ENCODE data around the gene CCDC127. TPM values are rescaled to one million over a fixed set of nuclear protein-coding genes. Genes with fewer than 3 reads are reported as not detected.

Gene CCDC127
- total RNA-seq, 1 donor = 4.3 TPM

- Histone ChIP-seq H3K36me3 (ENCODE audit: insufficient read depth, low read length) (no peaks in the 10 kb centered on the region), H3K27me3 (ENCODE audit: insufficient read depth, low read length) (peaks cover 3% of the 10 kb centered on the region), H4K20me1 (ENCODE audit: insufficient read depth, low read length) (no peaks in the 10 kb centered on the region), H3K4me3 (ENCODE audit: insufficient read depth, low read length) (no peak overlapping the region), H3K79me2 (ENCODE audit: insufficient read depth, low read length) (no peaks in the 10 kb centered on the region), H3K4me2 (ENCODE audit: insufficient read depth, low read length) (peak overlapping the region; percentile 83), H3K4me1 (ENCODE audit: insufficient read depth, low read length) (peaks cover 28% of the 10 kb centered on the region), H3K27ac (ENCODE audit: low read depth, low read length) (no peak overlapping the region), H3K9me3 (ENCODE audit: low read depth, low read length) (no peaks in the 10 kb centered on the region), H2AFZ (ENCODE audit: low read length) (no peak overlapping the region)
- no peak for TF ChIP-seq CTCF (IDR thresholded peaks at IDR 0.05; ENCODE audit: extremely low read depth, low read depth, low read length)
- DNase-seq (ENCODE audit: insufficient read length, low spot score, missing footprints) = peak; percentile 57
Observed at GRCh38 chr5:160921-161802, 56.8 kb downstream of the CCDC127 start.

- TF ChIP-seq CTCF (IDR thresholded peaks at IDR 0.05; ENCODE audit: extremely low read depth, low read depth, low read length) = no peak
- DNase-seq (ENCODE audit: insufficient read length, low spot score, missing footprints) = peak; percentile 98
- H3K4me1 ChIP-seq (ENCODE audit: insufficient read depth, low read length) = peaks cover 28% of the 10 kb centered on the region
- no peaks in the 10 kb centered on the region for H3K79me2 ChIP-seq (ENCODE audit: insufficient read depth, low read length)
- H4K20me1 ChIP-seq (ENCODE audit: insufficient read depth, low read length) = no peaks in the 10 kb centered on the region
- no peaks in the 10 kb centered on the region for H3K36me3 ChIP-seq (ENCODE audit: insufficient read depth, low read length)
- H3K27ac ChIP-seq (ENCODE audit: low read depth, low read length) = peak overlapping the region; percentile 68
- no peaks in the 10 kb centered on the region for H3K9me3 ChIP-seq (ENCODE audit: low read depth, low read length)
- peak overlapping the region; percentile 52 for H3K4me3 ChIP-seq (ENCODE audit: insufficient read depth, low read length)
- no peak overlapping the region for H2AFZ ChIP-seq (ENCODE audit: low read length)
- H3K4me2 ChIP-seq (ENCODE audit: insufficient read depth, low read length) = peak overlapping the region; percentile 83
- H3K27me3 ChIP-seq (ENCODE audit: insufficient read depth, low read length) = peaks cover 3% of the 10 kb centered on the region
Observed at GRCh38 chr5:160173-160510, 57.8 kb downstream of the CCDC127 start.

GRCh38 chr5:159448-160172 is 58.3 kb downstream of the CCDC127 start:
- Histone ChIP-seq H3K27ac (ENCODE audit: low read depth, low read length) (peak overlapping the region; percentile 68), H3K9me3 (ENCODE audit: low read depth, low read length) (no peaks in the 10 kb centered on the region), H2AFZ (ENCODE audit: low read length) (no peak overlapping the region), H3K79me2 (ENCODE audit: insufficient read depth, low read length) (no peaks in the 10 kb centered on the region), H3K27me3 (ENCODE audit: insufficient read depth, low read length) (peaks cover 3% of the 10 kb centered on the region), H3K4me1 (ENCODE audit: insufficient read depth, low read length) (peaks cover 28% of the 10 kb centered on the region), H3K4me2 (ENCODE audit: insufficient read depth, low read length) (peak overlapping the region; percentile 83), H3K4me3 (ENCODE audit: insufficient read depth, low read length) (peak overlapping the region; percentile 52), H3K36me3 (ENCODE audit: insufficient read depth, low read length) (no peaks in the 10 kb centered on the region), H4K20me1 (ENCODE audit: insufficient read depth, low read length) (no peaks in the 10 kb centered on the region)
- no peak for TF ChIP-seq CTCF (IDR thresholded peaks at IDR 0.05; ENCODE audit: extremely low read depth, low read depth, low read length)
- peak; percentile 95 for DNase-seq (ENCODE audit: insufficient read length, low spot score, missing footprints)

All from osteoblast (primary cell).